Glutamatergic neuron (in vitro differentiated cells): Measurements from ENCODE around the gene NDFIP2. TPM values are rescaled to one million over a fixed set of nuclear protein-coding genes. Genes with fewer than 3 reads are reported as not detected.

Source experiments
- DNase-seq: peaks from one replicate; pipeline ENCODE4 v3.0.0; 2022
- H3K27ac Mint-ChIP-seq: one replicate; pipeline ENCODE4 v1.8.0; 2020; ENCODE audit warnings: mild to moderate bottlenecking, mixed read lengths, inconsistent platforms; ENCODE audit not compliant: unreplicated experiment
- H3K27me3 Mint-ChIP-seq: one replicate; pipeline ENCODE4 v1.8.0; 2020; ENCODE audit warnings: mild to moderate bottlenecking, moderate library complexity, mixed read lengths, inconsistent platforms; ENCODE audit not compliant: unreplicated experiment
- H3K36me3 Mint-ChIP-seq: one replicate; pipeline ENCODE4 v1.8.0; 2020; ENCODE audit warnings: mild to moderate bottlenecking, mixed read lengths, inconsistent platforms; ENCODE audit not compliant: unreplicated experiment
- H3K4me1 Mint-ChIP-seq: one replicate; pipeline ENCODE4 v1.8.0; 2020; ENCODE audit warnings: mild to moderate bottlenecking, low read depth, mixed read lengths, inconsistent platforms; ENCODE audit not compliant: unreplicated experiment
- H3K4me3 Mint-ChIP-seq: one replicate; pipeline ENCODE4 v1.8.0; 2020; ENCODE audit warnings: mild to moderate bottlenecking, mixed read lengths, inconsistent platforms; ENCODE audit not compliant: unreplicated experiment
- H3K9me3 Mint-ChIP-seq: one replicate; pipeline ENCODE4 v1.8.0; 2020; ENCODE audit warnings: mild to moderate bottlenecking, moderate library complexity, mixed read lengths, inconsistent platforms; ENCODE audit not compliant: unreplicated experiment
- CTCF ChIP-seq: fragments of 200-600 bp; sonication (generic); IDR thresholded peaks from one replicate; pipeline ENCODE4 v1.5.0; 2021; ENCODE audit not compliant: partially characterized antibody, unreplicated experiment
- total RNA-seq: library from RNA; stranded (reverse); fragmentation: NEBNext Ultra II Directional; extraction: Animal tissue kit (Norgen Biotek cat#: 25700); gene quantifications from one replicate; pipeline ENCODE4 v1.2.1, GENCODE V29; 2021; ENCODE audit not compliant: unreplicated experiment

NDFIP2 gene
- total RNA-seq, 1 donor from 2014 or later, result 35.6 TPM

GRCh38 chr13:79490824-79491223 is 9.9 kb downstream of the NDFIP2 start:
- H3K27ac Mint-ChIP-seq, result no peak overlapping the region
- H3K27me3 Mint-ChIP-seq, result peaks cover 1% of the 10 kb centered on the region
- no peak for TF ChIP-seq CTCF
- no peak overlapping the region for H3K4me3 Mint-ChIP-seq
- H3K4me1 Mint-ChIP-seq, result no peaks in the 10 kb centered on the region
- H3K9me3 Mint-ChIP-seq, result no peaks in the 10 kb centered on the region
- no peak for DNase-seq
- H3K36me3 Mint-ChIP-seq, result no peaks in the 10 kb centered on the region

DNA sequence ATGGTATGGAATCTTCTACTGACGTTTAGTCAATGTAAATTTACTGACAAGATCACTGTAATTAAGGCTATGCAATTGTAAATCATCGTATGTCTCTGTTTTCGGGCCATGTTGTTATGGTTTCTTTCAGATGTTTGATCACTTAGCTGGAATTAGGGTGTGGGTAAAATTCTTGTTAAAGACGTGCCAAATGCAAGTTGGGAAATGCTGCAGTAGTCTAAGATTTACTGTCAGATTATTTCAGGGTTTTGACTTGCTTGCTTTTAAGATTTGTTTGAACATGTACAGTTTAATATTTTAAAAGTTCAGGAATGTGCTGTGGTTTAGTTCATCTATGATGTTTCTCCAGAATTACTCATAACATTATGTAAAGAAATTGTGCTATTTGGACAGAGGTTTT is 10.8 kb downstream of the NDFIP2 start:
- Mint-ChIP-seq H3K36me3 (no peaks in the 10 kb centered on the region), H3K27me3 (peaks cover 1% of the 10 kb centered on the region), H3K9me3 (no peaks in the 10 kb centered on the region), H3K4me1 (no peaks in the 10 kb centered on the region), H3K4me3 (no peak overlapping the region), H3K27ac (no peak overlapping the region)
- no peak for DNase-seq
- no peak for TF ChIP-seq CTCF

GRCh38 chr13:79492313-79492798 is 11.4 kb downstream of the NDFIP2 start:
- Mint-ChIP-seq H3K27ac (no peak overlapping the region), H3K36me3 (no peaks in the 10 kb centered on the region), H3K4me3 (no peak overlapping the region), H3K4me1 (no peaks in the 10 kb centered on the region), H3K9me3 (no peaks in the 10 kb centered on the region), H3K27me3 (peaks cover 1% of the 10 kb centered on the region)
- TF ChIP-seq CTCF, result no peak
- no peak for DNase-seq

- DNase-seq, result no peak
- H3K36me3 Mint-ChIP-seq, result no peaks in the 10 kb centered on the region
- no peak overlapping the region for H3K27ac Mint-ChIP-seq
- TF ChIP-seq CTCF, result no peak
- peaks cover 1% of the 10 kb centered on the region for H3K27me3 Mint-ChIP-seq
- no peak overlapping the region for H3K4me3 Mint-ChIP-seq
- no peaks in the 10 kb centered on the region for H3K9me3 Mint-ChIP-seq
- H3K4me1 Mint-ChIP-seq, result no peaks in the 10 kb centered on the region
Observed at GRCh38 chr13:79492918-79493594, 12.1 kb downstream of the NDFIP2 start.

GRCh38 chr13:79496188-79496587 is 15.2 kb downstream of the NDFIP2 start:
- H3K4me1 Mint-ChIP-seq, result no peaks in the 10 kb centered on the region
- TF ChIP-seq CTCF, result no peak
- H3K36me3 Mint-ChIP-seq, result no peaks in the 10 kb centered on the region
- H3K4me3 Mint-ChIP-seq, result no peak overlapping the region
- H3K9me3 Mint-ChIP-seq, result no peaks in the 10 kb centered on the region
- H3K27me3 Mint-ChIP-seq, result no peaks in the 10 kb centered on the region
- no peak for DNase-seq
- no peak overlapping the region for H3K27ac Mint-ChIP-seq
